WTC11 (cell line): Measurements from ENCODE around the gene CRYGN. TPM values are rescaled to one million over a fixed set of nuclear protein-coding genes. Genes with fewer than 3 reads are reported as not detected.

Experiments used
- ATAC-seq: fragments of 200-7000 bp; cut with Tn5 transposase; 2 replicates; pipeline ENCODE4 v1.10.0; 2021; ENCODE audit warnings: mild to moderate bottlenecking, moderate library complexity
- CTCF ChIA-PET: fragments of 300-600 bp; sonication (Branson Sonifier 250); formaldehyde crosslinking; loops from one replicate; lab custom pipeline; 2021; ENCODE audit warnings: antibody characterized with exemption; lab: Charles Lee
- POLR2A ChIA-PET: fragments of 350-600 bp; sonication (Branson Sonifier 250); formaldehyde crosslinking; loops from one replicate; lab custom pipeline; 2021; ENCODE audit warnings: antibody characterized with exemption; lab: Charles Lee
- DNase-seq: peaks from one replicate; pipeline ENCODE4 v3.0.0; 2021; ENCODE audit warnings: low spot score
- H3K27ac Mint-ChIP-seq: 2 replicates; pipeline ENCODE4 v1.8.0; 2021; ENCODE audit warnings: mixed read lengths
- H3K27me3 Mint-ChIP-seq: 2 replicates; pipeline ENCODE4 v1.8.0; 2021; ENCODE audit warnings: low read depth, mild to moderate bottlenecking, moderate library complexity, mixed read lengths
- H3K36me3 Mint-ChIP-seq: 2 replicates; pipeline ENCODE4 v1.8.0; 2021; ENCODE audit warnings: mixed read lengths
- H3K4me1 Mint-ChIP-seq: 2 replicates; pipeline ENCODE4 v1.8.0; 2022; ENCODE audit warnings: mixed read lengths
- H3K4me3 Mint-ChIP-seq: 2 replicates; pipeline ENCODE4 v1.8.0; 2021; ENCODE audit warnings: mild to moderate bottlenecking, moderate library complexity, mixed read lengths
- H3K9me3 Mint-ChIP-seq: 2 replicates; pipeline ENCODE4 v1.8.0; 2021; ENCODE audit warnings: mixed read lengths
- FOXK1 ChIP-seq: sonication (generic); formaldehyde crosslinking; IDR thresholded peaks from 2 replicates; pipeline ENCODE4 v1.8.0; 2022; ENCODE audit warnings: mild to moderate bottlenecking, moderate library complexity, missing genetic modification reagents
- IRF2 ChIP-seq: sonication (generic); formaldehyde crosslinking; IDR thresholded peaks from 2 replicates; pipeline ENCODE4 v1.8.0; 2022; ENCODE audit warnings: low read depth, missing genetic modification reagents, borderline replicate concordance
- JAZF1 ChIP-seq: fragments of 250-450 bp; sonication (Bioruptor Pico); IDR thresholded peaks from 2 replicates; pipeline ENCODE4 v1.9.0; 2021; ENCODE audit warnings: moderate library complexity, mild to moderate bottlenecking, inconsistent platforms
- JUN ChIP-seq: sonication (generic); formaldehyde crosslinking; IDR thresholded peaks from 2 replicates; pipeline ENCODE4 v1.8.0; 2023; ENCODE audit warnings: mild to moderate bottlenecking, missing genetic modification reagents
- SMAD3 ChIP-seq: sonication (generic); formaldehyde crosslinking; IDR thresholded peaks from 2 replicates; pipeline ENCODE4 v1.8.0; 2022; ENCODE audit warnings: missing genetic modification reagents, mild to moderate bottlenecking, borderline replicate concordance
- SOX15 ChIP-seq: fragments of 250-450 bp; sonication (Bioruptor Pico); IDR thresholded peaks from 2 replicates; pipeline ENCODE4 v1.9.0; 2021; ENCODE audit warnings: mild to moderate bottlenecking
- SP1 ChIP-seq: sonication (generic); formaldehyde crosslinking; conservative IDR thresholded peaks from 2 replicates; pipeline ENCODE4 v1.8.1; 2022; ENCODE audit warnings: missing genetic modification reagents
- TEAD4 ChIP-seq: sonication (generic); formaldehyde crosslinking; IDR thresholded peaks from 2 replicates; pipeline ENCODE4 v1.8.0; 2022; ENCODE audit warnings: mild to moderate bottlenecking, missing genetic modification reagents
- ZNF317 ChIP-seq: sonication (generic); formaldehyde crosslinking; IDR thresholded peaks from 2 replicates; pipeline ENCODE4 v1.8.1; 2023; ENCODE audit warnings: low read depth, mild to moderate bottlenecking, moderate library complexity, missing genetic modification reagents, borderline replicate concordance
- ZNF423 ChIP-seq: fragments of 250-450 bp; sonication (Bioruptor Pico); IDR thresholded peaks from 2 replicates; pipeline ENCODE4 v2.1.2; 2022; ENCODE audit warnings: mild to moderate bottlenecking, moderate library complexity
- total RNA-seq: library from RNA; stranded (reverse); gene quantifications from 3 replicates; pipeline ENCODE4 v1.2.3, GENCODE V29; 2021
- TF ChIP-seq, protein P1 (sequence below): fragments of 250-450 bp; sonication (Bioruptor Pico); IDR thresholded peaks from 2 replicates; pipeline ENCODE4 v1.9.0; 2021; ENCODE audit warnings: mild to moderate bottlenecking
- TF ChIP-seq, protein P2 (sequence below): sonication (generic); formaldehyde crosslinking; IDR thresholded peaks from 2 replicates; pipeline ENCODE4 v1.8.1; 2023; ENCODE audit warnings: mild to moderate bottlenecking, missing genetic modification reagents
- TF ChIP-seq, protein P3 (sequence below): fragments of 250-450 bp; sonication (Bioruptor Pico); IDR thresholded peaks from 2 replicates; pipeline ENCODE4 v1.8.0; 2021; ENCODE audit warnings: mild to moderate bottlenecking
- TF ChIP-seq, protein P4 (sequence below): sonication (generic); formaldehyde crosslinking; IDR thresholded peaks from 2 replicates; pipeline ENCODE4 v1.8.0; 2022; ENCODE audit warnings: missing genetic modification reagents
- TF ChIP-seq, protein P5 (sequence below): sonication (generic); formaldehyde crosslinking; IDR thresholded peaks from 2 replicates; pipeline ENCODE4 v1.8.1; 2022; ENCODE audit warnings: mild to moderate bottlenecking, missing genetic modification reagents, moderate library complexity, borderline replicate concordance
- TF ChIP-seq, protein P6 (sequence below): sonication (generic); formaldehyde crosslinking; IDR thresholded peaks from 2 replicates; pipeline ENCODE4 v1.8.1; 2023; ENCODE audit warnings: mild to moderate bottlenecking, missing genetic modification reagents
- TF ChIP-seq, protein P7 (sequence below): sonication (generic); formaldehyde crosslinking; IDR thresholded peaks from 2 replicates; pipeline ENCODE4 v1.8.0; 2022; ENCODE audit warnings: mild to moderate bottlenecking, missing genetic modification reagents
- TF ChIP-seq, protein P8 (sequence below): fragments of 250-450 bp; sonication (Bioruptor Pico); IDR thresholded peaks from 2 replicates; pipeline ENCODE4 v1.9.0; 2021; ENCODE audit warnings: moderate library complexity, mild to moderate bottlenecking, inconsistent platforms, borderline replicate concordance

The CRYGN gene
- total RNA-seq, 1 experiment from 2014 or later: 1.5 TPM

DNA sequence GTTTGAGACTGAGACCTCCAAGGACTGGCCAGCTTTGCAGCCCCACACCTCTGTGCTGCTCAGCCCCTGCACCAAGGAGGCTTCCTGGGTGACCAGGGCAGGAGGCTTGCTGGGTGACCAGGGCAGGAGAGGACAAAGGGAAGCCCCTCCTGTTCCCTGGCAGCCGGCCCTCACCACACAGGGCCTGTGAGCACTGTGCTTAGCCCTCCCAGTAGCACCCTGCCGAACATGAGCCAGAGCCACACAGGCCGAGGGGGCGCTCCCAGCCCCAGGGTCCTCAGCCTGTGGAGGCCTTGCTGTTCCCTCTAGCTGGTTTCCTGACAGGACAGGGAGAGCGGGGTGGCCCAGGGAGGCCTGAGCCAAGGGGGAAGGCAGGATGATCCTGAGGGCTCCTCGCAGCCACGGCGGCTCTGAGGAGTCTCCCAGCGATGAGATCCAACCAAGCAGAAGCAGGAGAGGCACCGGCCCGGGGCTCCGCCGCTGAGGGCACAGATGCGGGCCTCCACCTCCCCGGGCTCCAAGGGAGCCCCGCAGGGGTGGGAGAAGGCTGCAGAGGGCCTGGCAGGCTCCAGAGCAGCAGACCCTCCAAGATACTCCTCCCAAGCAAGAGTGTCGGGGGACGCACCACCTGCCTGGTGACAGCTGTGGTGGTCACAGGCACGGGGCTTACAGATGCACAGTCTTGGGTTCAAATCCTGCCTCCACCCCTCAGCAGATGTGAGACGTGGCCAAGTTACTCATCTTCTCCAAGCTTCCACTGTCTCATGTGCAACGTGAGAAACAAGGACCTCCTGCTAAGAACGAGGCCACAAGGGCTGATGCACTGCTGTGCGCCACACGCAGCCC lies 52.6 kb downstream of the CRYGN start:
- H3K36me3 Mint-ChIP-seq: peaks cover 3% of the 10 kb centered on the region; the same call in 1 of the 2 replicates
- peaks cover 7% of the 10 kb centered on the region for H3K4me1 Mint-ChIP-seq
- CTCF ChIA-PET: interaction anchor here (1.0 kb wide), 1 partner anchor 76 kb away, joined by 3 read pairs; no protein-coding TSS in a partner anchor
- no peak for ATAC-seq
- TF ChIP-seq ZNF317 (CRISPR knock-in tag) (no peak), SP1 (CRISPR knock-in tag) (no peak), IRF2 (CRISPR knock-in tag) (no peak), FOXK1 (no peak), JUN (CRISPR knock-in tag) (no peak), TEAD4 (no peak), ZNF423 (CRISPR knock-in tag) (no peak), JAZF1 (CRISPR knock-in tag) (no peak), SOX15 (CRISPR knock-in tag) (no peak), SMAD3 (CRISPR knock-in tag) (no peak)
- TF ChIP-seq, protein P1, sequence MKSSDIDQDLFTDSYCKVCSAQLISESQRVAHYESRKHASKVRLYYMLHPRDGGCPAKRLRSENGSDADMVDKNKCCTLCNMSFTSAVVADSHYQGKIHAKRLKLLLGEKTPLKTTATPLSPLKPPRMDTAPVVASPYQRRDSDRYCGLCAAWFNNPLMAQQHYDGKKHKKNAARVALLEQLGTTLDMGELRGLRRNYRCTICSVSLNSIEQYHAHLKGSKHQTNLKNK (CRISPR knock-in tag): no peak
- TF ChIP-seq, protein P2, sequence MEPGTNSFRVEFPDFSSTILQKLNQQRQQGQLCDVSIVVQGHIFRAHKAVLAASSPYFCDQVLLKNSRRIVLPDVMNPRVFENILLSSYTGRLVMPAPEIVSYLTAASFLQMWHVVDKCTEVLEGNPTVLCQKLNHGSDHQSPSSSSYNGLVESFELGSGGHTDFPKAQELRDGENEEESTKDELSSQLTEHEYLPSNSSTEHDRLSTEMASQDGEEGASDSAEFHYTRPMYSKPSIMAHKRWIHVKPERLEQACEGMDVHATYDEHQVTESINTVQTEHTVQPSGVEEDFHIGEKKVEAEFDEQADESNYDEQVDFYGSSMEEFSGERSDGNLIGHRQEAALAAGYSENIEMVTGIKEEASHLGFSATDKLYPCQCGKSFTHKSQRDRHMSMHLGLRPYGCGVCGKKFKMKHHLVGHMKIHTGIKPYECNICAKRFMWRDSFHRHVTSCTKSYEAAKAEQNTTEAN (CRISPR knock-in tag): no peak
- TF ChIP-seq, protein P3, sequence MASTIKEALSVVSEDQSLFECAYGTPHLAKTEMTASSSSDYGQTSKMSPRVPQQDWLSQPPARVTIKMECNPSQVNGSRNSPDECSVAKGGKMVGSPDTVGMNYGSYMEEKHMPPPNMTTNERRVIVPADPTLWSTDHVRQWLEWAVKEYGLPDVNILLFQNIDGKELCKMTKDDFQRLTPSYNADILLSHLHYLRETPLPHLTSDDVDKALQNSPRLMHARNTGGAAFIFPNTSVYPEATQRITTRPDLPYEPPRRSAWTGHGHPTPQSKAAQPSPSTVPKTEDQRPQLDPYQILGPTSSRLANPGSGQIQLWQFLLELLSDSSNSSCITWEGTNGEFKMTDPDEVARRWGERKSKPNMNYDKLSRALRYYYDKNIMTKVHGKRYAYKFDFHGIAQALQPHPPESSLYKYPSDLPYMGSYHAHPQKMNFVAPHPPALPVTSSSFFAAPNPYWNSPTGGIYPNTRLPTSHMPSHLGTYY (CRISPR knock-in tag): no peak
- TF ChIP-seq, protein P4, sequence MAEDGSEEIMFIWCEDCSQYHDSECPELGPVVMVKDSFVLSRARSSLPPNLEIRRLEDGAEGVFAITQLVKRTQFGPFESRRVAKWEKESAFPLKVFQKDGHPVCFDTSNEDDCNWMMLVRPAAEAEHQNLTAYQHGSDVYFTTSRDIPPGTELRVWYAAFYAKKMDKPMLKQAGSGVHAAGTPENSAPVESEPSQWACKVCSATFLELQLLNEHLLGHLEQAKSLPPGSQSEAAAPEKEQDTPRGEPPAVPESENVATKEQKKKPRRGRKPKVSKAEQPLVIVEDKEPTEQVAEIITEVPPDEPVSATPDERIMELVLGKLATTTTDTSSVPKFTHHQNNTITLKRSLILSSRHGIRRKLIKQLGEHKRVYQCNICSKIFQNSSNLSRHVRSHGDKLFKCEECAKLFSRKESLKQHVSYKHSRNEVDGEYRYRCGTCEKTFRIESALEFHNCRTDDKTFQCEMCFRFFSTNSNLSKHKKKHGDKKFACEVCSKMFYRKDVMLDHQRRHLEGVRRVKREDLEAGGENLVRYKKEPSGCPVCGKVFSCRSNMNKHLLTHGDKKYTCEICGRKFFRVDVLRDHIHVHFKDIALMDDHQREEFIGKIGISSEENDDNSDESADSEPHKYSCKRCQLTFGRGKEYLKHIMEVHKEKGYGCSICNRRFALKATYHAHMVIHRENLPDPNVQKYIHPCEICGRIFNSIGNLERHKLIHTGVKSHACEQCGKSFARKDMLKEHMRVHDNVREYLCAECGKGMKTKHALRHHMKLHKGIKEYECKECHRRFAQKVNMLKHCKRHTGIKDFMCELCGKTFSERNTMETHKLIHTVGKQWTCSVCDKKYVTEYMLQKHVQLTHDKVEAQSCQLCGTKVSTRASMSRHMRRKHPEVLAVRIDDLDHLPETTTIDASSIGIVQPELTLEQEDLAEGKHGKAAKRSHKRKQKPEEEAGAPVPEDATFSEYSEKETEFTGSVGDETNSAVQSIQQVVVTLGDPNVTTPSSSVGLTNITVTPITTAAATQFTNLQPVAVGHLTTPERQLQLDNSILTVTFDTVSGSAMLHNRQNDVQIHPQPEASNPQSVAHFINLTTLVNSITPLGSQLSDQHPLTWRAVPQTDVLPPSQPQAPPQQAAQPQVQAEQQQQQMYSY (CRISPR knock-in tag): no peak
- TF ChIP-seq, protein P5, sequence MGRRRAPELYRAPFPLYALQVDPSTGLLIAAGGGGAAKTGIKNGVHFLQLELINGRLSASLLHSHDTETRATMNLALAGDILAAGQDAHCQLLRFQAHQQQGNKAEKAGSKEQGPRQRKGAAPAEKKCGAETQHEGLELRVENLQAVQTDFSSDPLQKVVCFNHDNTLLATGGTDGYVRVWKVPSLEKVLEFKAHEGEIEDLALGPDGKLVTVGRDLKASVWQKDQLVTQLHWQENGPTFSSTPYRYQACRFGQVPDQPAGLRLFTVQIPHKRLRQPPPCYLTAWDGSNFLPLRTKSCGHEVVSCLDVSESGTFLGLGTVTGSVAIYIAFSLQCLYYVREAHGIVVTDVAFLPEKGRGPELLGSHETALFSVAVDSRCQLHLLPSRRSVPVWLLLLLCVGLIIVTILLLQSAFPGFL (CRISPR knock-in tag): no peak
- TF ChIP-seq, protein P6, sequence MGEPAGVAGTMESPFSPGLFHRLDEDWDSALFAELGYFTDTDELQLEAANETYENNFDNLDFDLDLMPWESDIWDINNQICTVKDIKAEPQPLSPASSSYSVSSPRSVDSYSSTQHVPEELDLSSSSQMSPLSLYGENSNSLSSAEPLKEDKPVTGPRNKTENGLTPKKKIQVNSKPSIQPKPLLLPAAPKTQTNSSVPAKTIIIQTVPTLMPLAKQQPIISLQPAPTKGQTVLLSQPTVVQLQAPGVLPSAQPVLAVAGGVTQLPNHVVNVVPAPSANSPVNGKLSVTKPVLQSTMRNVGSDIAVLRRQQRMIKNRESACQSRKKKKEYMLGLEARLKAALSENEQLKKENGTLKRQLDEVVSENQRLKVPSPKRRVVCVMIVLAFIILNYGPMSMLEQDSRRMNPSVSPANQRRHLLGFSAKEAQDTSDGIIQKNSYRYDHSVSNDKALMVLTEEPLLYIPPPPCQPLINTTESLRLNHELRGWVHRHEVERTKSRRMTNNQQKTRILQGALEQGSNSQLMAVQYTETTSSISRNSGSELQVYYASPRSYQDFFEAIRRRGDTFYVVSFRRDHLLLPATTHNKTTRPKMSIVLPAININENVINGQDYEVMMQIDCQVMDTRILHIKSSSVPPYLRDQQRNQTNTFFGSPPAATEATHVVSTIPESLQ: no peak
- TF ChIP-seq, protein P7, sequence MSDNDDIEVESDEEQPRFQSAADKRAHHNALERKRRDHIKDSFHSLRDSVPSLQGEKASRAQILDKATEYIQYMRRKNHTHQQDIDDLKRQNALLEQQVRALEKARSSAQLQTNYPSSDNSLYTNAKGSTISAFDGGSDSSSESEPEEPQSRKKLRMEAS (CRISPR knock-in tag): no peak
- TF ChIP-seq, protein P8, sequence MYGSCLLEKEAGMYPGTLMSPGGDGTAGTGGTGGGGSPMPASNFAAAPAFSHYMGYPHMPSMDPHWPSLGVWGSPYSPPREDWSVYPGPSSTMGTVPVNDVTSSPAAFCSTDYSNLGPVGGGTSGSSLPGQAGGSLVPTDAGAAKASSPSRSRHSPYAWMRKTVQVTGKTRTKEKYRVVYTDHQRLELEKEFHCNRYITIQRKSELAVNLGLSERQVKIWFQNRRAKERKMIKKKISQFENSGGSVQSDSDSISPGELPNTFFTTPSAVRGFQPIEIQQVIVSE (CRISPR knock-in tag): no peak
- H3K27me3 Mint-ChIP-seq: peaks cover 20% of the 10 kb centered on the region
- no peak for DNase-seq
- H3K9me3 Mint-ChIP-seq: no peaks in the 10 kb centered on the region
- no peak overlapping the region for H3K4me3 Mint-ChIP-seq
- POLR2A ChIA-PET: no interaction called here
- peak overlapping the region; percentile 91; the same call in 1 of the 2 replicates for H3K27ac Mint-ChIP-seq
